GM12878 (cell line): ENCODE results near the gene FBXL12. TPM values are rescaled to one million over a fixed set of nuclear protein-coding genes. Genes with fewer than 3 reads are reported as not detected.

Experiments
- ATAC-seq: fragments of 200-7000 bp; cut with Tn5 transposase; 3 replicates; pipeline ENCODE4 v1.9.1; 2020; ENCODE audit warnings: mild to moderate bottlenecking, moderate library complexity
- BruUV-seq: library from RNA; stranded (reverse); fragments of 400-500 nt; replicated peaks from 2 replicates; lab custom pipeline; 2021; lab: Mats Ljungman, UMichigan
- CTCF ChIA-PET: fragments of 300-600 bp; sonication (Branson Sonifier 250); formaldehyde crosslinking; extraction: SDS; loops from one replicate; lab custom pipeline; 2021; ENCODE audit warnings: inconsistent platforms; lab: Yijun Ruan, JAX
- POLR2A ChIA-PET: fragments of 350-600 bp; formaldehyde crosslinking; extraction: SDS; loops from one replicate; lab custom pipeline; 2021; ENCODE audit warnings: inconsistent platforms; lab: Charles Lee
- RAD21 ChIA-PET: fragments of 300-600 bp; sonication (Branson Sonifier 250); formaldehyde crosslinking; loops from one replicate; lab custom pipeline; 2023; ENCODE audit warnings: antibody characterized with exemption; ENCODE audit not compliant: unreplicated experiment; lab: Charles Lee
- SMC1A ChIA-PET: fragments of 300-600 bp; sonication (Branson Sonifier 250); formaldehyde crosslinking; loops from one replicate; lab custom pipeline; 2023; ENCODE audit not compliant: unreplicated experiment, uncharacterized antibody; lab: Charles Lee
- DNase-seq: peaks from one replicate; pipeline ENCODE4 v3.0.0-alpha.2; 2011; ENCODE audit warnings: low read depth, low spot score
- FAIRE-seq: peaks from 3 replicates; lab custom pipeline; 2011; peaks lifted over from hg19 to GRCh38; lab: Jason Lieb, UNC
- H2AFZ ChIP-seq: 2 replicates; pipeline ENCODE4 v1.6.0; 2011; ENCODE audit warnings: low read depth, low read length, control low read depth; ENCODE audit not compliant: control insufficient read depth
- H3K27ac ChIP-seq: 2 replicates; pipeline ENCODE4 v1.5.1; 2011; ENCODE audit warnings: control low read depth; ENCODE audit not compliant: control insufficient read depth, insufficient read depth
- H3K27me3 ChIP-seq, 2 experiments: replicated peaks in 1 of 2; 2 replicates each; pipeline versions ENCODE4 v1.6.0 to v1.6.1; 2011; ENCODE audit warnings: low read length in 1 of 2; ENCODE audit not compliant: control insufficient read depth in 2 of 2, insufficient read depth in 2 of 2
- H3K36me3 ChIP-seq, 2 experiments: 2 replicates each; pipeline ENCODE4 v1.5.1; 2011; ENCODE audit warnings: low read length in 1 of 2; ENCODE audit not compliant: control insufficient read depth in 2 of 2, insufficient read depth in 2 of 2
- H3K4me1 ChIP-seq: 2 replicates; pipeline ENCODE4 v1.6.1; 2011; ENCODE audit warnings: mild to moderate bottlenecking, low read length, moderate library complexity, mixed read lengths; ENCODE audit not compliant: control insufficient read depth, insufficient read depth
- H3K4me2 ChIP-seq: 2 replicates; pipeline ENCODE4 v1.6.0; 2011; ENCODE audit warnings: control low read depth; ENCODE audit not compliant: control insufficient read depth, insufficient read depth
- H3K4me3 ChIP-seq: fragments of 200-600 bp; sonication (generic); 2 replicates; pipeline ENCODE4 v1.5.1; 2016
- H3K79me2 ChIP-seq: 2 replicates; pipeline ENCODE4 v1.6.0; 2011; ENCODE audit warnings: low read length; ENCODE audit not compliant: control insufficient read depth, insufficient read depth
- H3K9ac ChIP-seq: 2 replicates; pipeline ENCODE4 v1.8.0; 2011; ENCODE audit warnings: low read length, control low read depth, mixed read lengths; ENCODE audit not compliant: control insufficient read depth, insufficient read depth
- H3K9me3 ChIP-seq: replicated peaks from 3 replicates; pipeline ENCODE4 v1.5.1; 2011; ENCODE audit warnings: mild to moderate bottlenecking, low read length; ENCODE audit not compliant: control insufficient read depth, insufficient read depth
- H4K20me1 ChIP-seq: 2 replicates; pipeline ENCODE4 v1.6.0; 2011; ENCODE audit not compliant: control insufficient read depth, insufficient read depth
- ATF7 ChIP-seq: fragments of 450-650 bp; IDR thresholded peaks from 2 replicates; pipeline ENCODE4 v1.6.1; 2016; ENCODE audit warnings: low read depth, mild to moderate bottlenecking
- BCL11A ChIP-seq: IDR thresholded peaks from 2 replicates; pipeline ENCODE4 v1.6.1; 2011; ENCODE audit warnings: low read depth, low read length
- BRCA1 ChIP-seq: IDR thresholded peaks from 2 replicates; pipeline ENCODE4 v1.6.1; 2011; ENCODE audit warnings: low read depth, low read length, improper control_type of control experiment
- CBFB ChIP-seq: IDR thresholded peaks from 2 replicates; pipeline ENCODE4 v1.6.1; 2016; ENCODE audit warnings: antibody characterized with exemption, low read depth
- CREM ChIP-seq: IDR thresholded peaks from 2 replicates; pipeline ENCODE4 v1.6.1; 2014; ENCODE audit warnings: antibody characterized with exemption, low read depth
- EGR1 ChIP-seq, 2 experiments: IDR thresholded peaks; 1 replicate in 1 of 2; 2 replicates in 1 of 2; pipeline ENCODE4 v1.6.1; 2011 to 2012; ENCODE audit warnings: low read depth in 2 of 2, low read length in 2 of 2, borderline replicate concordance in 1 of 2, mild to moderate bottlenecking in 1 of 2, moderate library complexity in 1 of 2
- GABPA ChIP-seq: IDR thresholded peaks from 2 replicates; pipeline ENCODE4 v1.6.1; 2014; ENCODE audit warnings: antibody characterized with exemption, low read depth, mild to moderate bottlenecking, inconsistent platforms
- KDM1A ChIP-seq: fragments of 200-600 bp; sonication (generic); IDR thresholded peaks from 2 replicates; pipeline ENCODE4 v1.6.1; 2016; ENCODE audit warnings: borderline replicate concordance
- MXI1 ChIP-seq: fragments of 150-350 bp; IDR thresholded peaks from 2 replicates; pipeline ENCODE4 v1.6.1; 2011; ENCODE audit warnings: low read depth, mild to moderate bottlenecking, inconsistent platforms, low read length, improper control_type of control experiment
- NFXL1 ChIP-seq: fragments of 450-650 bp; IDR thresholded peaks from 2 replicates; pipeline ENCODE4 v1.6.1; 2017; ENCODE audit warnings: antibody characterized with exemption, mild to moderate bottlenecking, borderline replicate concordance
- RAD51 ChIP-seq: fragments of 450-650 bp; IDR thresholded peaks from 2 replicates; pipeline ENCODE4 v1.6.1; 2016; ENCODE audit warnings: moderate library complexity, mild to moderate bottlenecking, inconsistent platforms
- RELA ChIP-seq: fragments of 450-650 bp; IDR thresholded peaks from 2 replicates; pipeline ENCODE4 v1.8.0; 2014; ENCODE audit warnings: borderline replicate concordance; ENCODE audit not compliant: partially characterized antibody
- SREBF1 ChIP-seq: IDR thresholded peaks from 2 replicates; pipeline ENCODE4 v1.6.1; 2012; ENCODE audit warnings: mild to moderate bottlenecking, low read length
- STAT3 ChIP-seq: IDR thresholded peaks from 2 replicates; pipeline ENCODE4 v1.6.1; 2011; ENCODE audit warnings: low read depth, low read length, improper control_type of control experiment
- WRNIP1 ChIP-seq: IDR thresholded peaks from 2 replicates; pipeline ENCODE4 v1.6.1; 2011; ENCODE audit warnings: low read depth, low read length, improper control_type of control experiment, borderline replicate concordance
- WGBS: methylation state at CpG from one replicate; pipeline ENCODE4 v1.1.6; 2016; ENCODE audit warnings: low lambda C conversion rate; ENCODE audit not compliant: insufficient replicate concordance, insufficient coverage; ENCODE audit errors: missing lambda C conversion rate; 5-methylcytosine and 5-hydroxymethylcytosine counted together
- in situ Hi-C: fragments of 300-500 bp; cut with MboI; formaldehyde crosslinking; loops from 9 replicates; pipeline ENCODE4 v1.14.3; 2018; ENCODE audit warnings: mixed read lengths
- intact Hi-C: fragments of 100-400 bp; cut with micrococcal nuclease; formaldehyde crosslinking; loops from one replicate; pipeline ENCODE4 v1.14.2; 2022; ENCODE audit not compliant: unreplicated experiment
- polyA plus RNA-seq, 11 experiments: library from polyadenylated mRNA; depleted of rRNA in 4 of 11; unstranded in 6 of 11; stranded (reverse) in 5 of 11; fragments of >200 nt; fragmentation: Nextera tagmentation in 4 of 11; fragmentation: Illumina TruSeq in 1 of 11; extraction: Ambion mirVana in 4 of 11; extraction: Trizol in 1 of 11; gene quantifications; 1 replicate in 1 of 11; 2 replicates in 10 of 11; pipeline versions ENCODE4 v1.2.1 to v1.2.3, GENCODE V29; 2011 to 2016; ENCODE audit warnings: inconsistent platforms in 2 of 11, missing spikeins in 2 of 11, low read depth in 1 of 11
- total RNA-seq, 4 experiments: library from RNA; depleted of rRNA in 3 of 4; stranded (reverse); fragments of >200 nt in 3 of 4; fragmentation: Illumina TruSeq in 1 of 4; extraction: Trizol in 1 of 4; gene quantifications; 2 replicates each; pipeline versions ENCODE4 v1.2.1 to v1.2.3, GENCODE V29; 2013 to 2021
- TF ChIP-seq, protein P1 (sequence below): IDR thresholded peaks from 2 replicates; pipeline ENCODE4 v1.6.1; 2011; ENCODE audit warnings: low read depth, low read length, improper control_type of control experiment, borderline replicate concordance

The FBXL12 gene
- total and polyA plus RNA-seq, 10 of the 15 experiments (the other 5 are each of a cell fraction or from before 2014, with no cell fraction given), result 1.4 to 40.0 (median 23.2) TPM

DNA sequence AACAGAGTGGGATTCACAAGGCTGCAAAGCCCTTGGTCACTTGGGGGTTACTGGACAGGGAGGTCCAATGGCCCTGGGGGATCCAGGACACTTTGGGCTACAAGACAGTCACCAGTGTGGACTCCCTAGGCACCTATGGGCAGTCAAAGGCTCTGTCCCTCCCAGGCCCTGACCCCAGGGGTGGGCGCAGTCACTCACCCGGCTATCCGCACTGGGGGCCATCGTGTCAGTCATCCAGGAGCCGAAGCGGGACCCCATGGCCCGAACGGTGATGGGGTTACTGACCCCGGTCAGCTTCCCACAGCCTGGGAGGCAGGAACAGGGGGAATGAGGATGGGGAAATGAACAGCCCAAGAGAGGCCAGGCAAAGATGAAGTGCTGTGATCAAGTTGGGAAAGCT lies 37.7 kb upstream of the FBXL12 start:
- DNase-seq, result no peak
- no TSS peak for BruUV-seq
- no peaks in the 10 kb centered on the region for H4K20me1 ChIP-seq
- 88% methylated on average over 9 of the region's 9 CpGs for WGBS
- H3K4me2 ChIP-seq, result no peak overlapping the region
- no peaks in the 10 kb centered on the region for H3K9me3 ChIP-seq
- TF ChIP-seq BRCA1 (no peak), BCL11A (no peak), NFXL1 (no peak), GABPA (no peak), SREBF1 (no peak), CREM (no peak), ATF7 (no peak), MXI1 (no peak), CBFB (no peak), STAT3 (no peak), RAD51 (no peak), WRNIP1 (no peak), EGR1 (IDR thresholded peaks at IDR 0.05; ENCODE audit: borderline replicate concordance in 1 of 2, low read depth in 2 of 2, low read length in 2 of 2) (no peak), RELA (no peak), KDM1A (no peak)
- TF ChIP-seq, protein P1, sequence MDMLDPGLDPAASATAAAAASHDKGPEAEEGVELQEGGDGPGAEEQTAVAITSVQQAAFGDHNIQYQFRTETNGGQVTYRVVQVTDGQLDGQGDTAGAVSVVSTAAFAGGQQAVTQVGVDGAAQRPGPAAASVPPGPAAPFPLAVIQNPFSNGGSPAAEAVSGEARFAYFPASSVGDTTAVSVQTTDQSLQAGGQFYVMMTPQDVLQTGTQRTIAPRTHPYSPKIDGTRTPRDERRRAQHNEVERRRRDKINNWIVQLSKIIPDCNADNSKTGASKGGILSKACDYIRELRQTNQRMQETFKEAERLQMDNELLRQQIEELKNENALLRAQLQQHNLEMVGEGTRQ, result no peak
- no peak for ATAC-seq
- ChIA-PET SMC1A (no interaction called here), POLR2A (no interaction called here), CTCF (interaction anchor here (0.8 kb wide), 1 partner anchor 9 kb away, joined by 3 read pairs; no protein-coding TSS in a partner anchor), RAD21 (no interaction called here)
- no peak overlapping the region for H3K4me3 ChIP-seq
- intact Hi-C loops (no loop called here), in situ Hi-C loops (no loop called here)
- H3K4me1 ChIP-seq, result peaks cover 16% of the 10 kb centered on the region
- H3K9ac ChIP-seq, result no peak overlapping the region
- H2AFZ ChIP-seq, result no peak overlapping the region
- H3K27me3 ChIP-seq, result no peaks in the 10 kb centered on the region
- no peaks in the 10 kb centered on the region for H3K36me3 ChIP-seq
- no peak for FAIRE-seq
- no peaks in the 10 kb centered on the region for H3K79me2 ChIP-seq
- no peak overlapping the region for H3K27ac ChIP-seq
